HG02571 (cell line): ENCODE data around the gene WNT16.

Experiments
- ATAC-seq: cut with Tn5 transposase; IDR thresholded peaks from one replicate; pipeline ENCODE4 v1.9.1; 2021; ENCODE audit warnings: mild to moderate bottlenecking, moderate library complexity; ENCODE audit not compliant: unreplicated experiment

Gene WNT16

DNA sequence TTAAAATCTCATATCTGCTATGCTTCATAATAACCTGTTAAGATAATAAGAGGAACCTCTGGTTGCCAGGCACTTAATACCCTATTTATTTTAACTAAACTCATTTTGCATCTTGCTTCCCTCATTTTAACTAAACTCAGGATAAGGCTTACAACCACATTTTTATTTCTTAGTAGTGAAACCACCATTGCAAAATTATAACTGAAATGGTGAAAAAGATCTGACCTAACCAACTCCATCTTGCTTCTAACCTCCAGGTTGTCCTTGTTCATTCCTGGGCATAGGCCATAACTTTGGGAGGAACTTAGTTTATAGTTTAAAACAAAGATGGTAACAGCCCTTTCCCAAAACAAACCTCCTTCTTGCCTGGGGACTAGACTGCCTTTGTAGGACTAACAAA, 61.3 kb downstream of the WNT16 start:
- no peak for ATAC-seq

- ATAC-seq = no peak
These were observed 61.8 kb downstream of the WNT16 start for GRCh38 chr7:121390617-121391016.
